ENCODE results near the gene HBA2.
"Not testable (repeated sequence)": the region's sequence is repeated elsewhere in the genome, so short reads cannot be mapped to it uniquely, and the experiment has no call there.

The HBA2 gene

GRCh38 chr16:203246-203645 is 30.6 kb downstream of the HBA2 start:
- Histone ChIP-seq H3K56ac (ENCODE audit: low read length) (no peak overlapping the region), H3K4me1 (ENCODE audit: control insufficient read depth, low read depth, low read length) (no peaks in the 10 kb centered on the region), H3K79me2 (ENCODE audit: control insufficient read depth, insufficient read depth, low read length) (peaks cover 2% of the 10 kb centered on the region), H2BK15ac (replicated peaks; ENCODE audit: low read depth) (no peak overlapping the region), H2BK5ac (ENCODE audit: low read length) (no peak overlapping the region), H4K5ac (ENCODE audit: low read length) (no peak overlapping the region), H3K27ac (ENCODE audit: low read depth, low read length) (no peak overlapping the region), H3K23ac (ENCODE audit: low read length) (no peak overlapping the region), H3K4me3 (ENCODE audit: low read length) (no peak overlapping the region), H3K4me2 (ENCODE audit: low read length) (no peak overlapping the region), H3K79me1 (ENCODE audit: low read length) (peaks cover 10% of the 10 kb centered on the region), H3K4ac (ENCODE audit: low read depth, low read length) (no peak overlapping the region), H4K8ac (ENCODE audit: low read depth, low read length) (no peak overlapping the region), H3K36me3 (ENCODE audit: control insufficient read depth, insufficient read depth, low read length) (peaks cover 28% of the 10 kb centered on the region), H3K27me3 (ENCODE audit: insufficient read depth, low read length, poor library complexity) (no peaks in the 10 kb centered on the region), H3K18ac (ENCODE audit: low read length) (no peak overlapping the region), H2BK120ac (ENCODE audit: low read depth, low read length) (no peak overlapping the region), H2AK5ac (ENCODE audit: low read length) (no peak overlapping the region), H3K9ac (ENCODE audit: low read length) (no peak overlapping the region)
- no peak for DNase-seq
- WGBS (ENCODE audit: extremely low coverage, insufficient coverage, low lambda C conversion rate), result no CpG with 5 or more reads among the region's 4 CpGs

GRCh38 chr16:204046-204445 is 31.4 kb downstream of the HBA2 start:
- no CpG with 5 or more reads among the region's 9 CpGs for WGBS (ENCODE audit: extremely low coverage, insufficient coverage, low lambda C conversion rate)
- not testable (repeated sequence) for H4K8ac ChIP-seq (ENCODE audit: low read depth, low read length); H3K9ac ChIP-seq (ENCODE audit: low read length); H3K23ac ChIP-seq (ENCODE audit: low read length); H2BK5ac ChIP-seq (ENCODE audit: low read length); H3K4ac ChIP-seq (ENCODE audit: low read depth, low read length); H2AK5ac ChIP-seq (ENCODE audit: low read length); H3K56ac ChIP-seq (ENCODE audit: low read length); H2BK15ac ChIP-seq (replicated peaks; ENCODE audit: low read depth); H3K18ac ChIP-seq (ENCODE audit: low read length); H3K4me3 ChIP-seq (ENCODE audit: low read length); H3K79me1 ChIP-seq (ENCODE audit: low read length); H3K4me2 ChIP-seq (ENCODE audit: low read length); H3K4me1 ChIP-seq (ENCODE audit: control insufficient read depth, low read depth, low read length); H3K27me3 ChIP-seq (ENCODE audit: insufficient read depth, low read length, poor library complexity); H3K79me2 ChIP-seq (ENCODE audit: control insufficient read depth, insufficient read depth, low read length); H2BK120ac ChIP-seq (ENCODE audit: low read depth, low read length); DNase-seq; H4K5ac ChIP-seq (ENCODE audit: low read length); H3K27ac ChIP-seq (ENCODE audit: low read depth, low read length)
- H3K36me3 ChIP-seq (ENCODE audit: control insufficient read depth, insufficient read depth, low read length), result peaks cover 24% of the 10 kb centered on the region

GRCh38 chr16:209359-209758 is 36.7 kb downstream of the HBA2 start:
- not testable (repeated sequence) for H3K9ac ChIP-seq (ENCODE audit: low read length); H3K4me3 ChIP-seq (ENCODE audit: low read length); H4K8ac ChIP-seq (ENCODE audit: low read depth, low read length); H3K4me1 ChIP-seq (ENCODE audit: control insufficient read depth, low read depth, low read length); H3K4me2 ChIP-seq (ENCODE audit: low read length); H3K23ac ChIP-seq (ENCODE audit: low read length); H3K27me3 ChIP-seq (ENCODE audit: insufficient read depth, low read length, poor library complexity); H2AK5ac ChIP-seq (ENCODE audit: low read length); H4K5ac ChIP-seq (ENCODE audit: low read length); H3K27ac ChIP-seq (ENCODE audit: low read depth, low read length); H2BK5ac ChIP-seq (ENCODE audit: low read length); H3K18ac ChIP-seq (ENCODE audit: low read length); H2BK15ac ChIP-seq (replicated peaks; ENCODE audit: low read depth); DNase-seq; H3K4ac ChIP-seq (ENCODE audit: low read depth, low read length); H3K56ac ChIP-seq (ENCODE audit: low read length); H2BK120ac ChIP-seq (ENCODE audit: low read depth, low read length)
- no CpG with 5 or more reads among the region's 4 CpGs for WGBS (ENCODE audit: extremely low coverage, insufficient coverage, low lambda C conversion rate)
- H3K79me2 ChIP-seq (ENCODE audit: control insufficient read depth, insufficient read depth, low read length), result peaks cover 25% of the 10 kb centered on the region
- peaks cover 18% of the 10 kb centered on the region for H3K36me3 ChIP-seq (ENCODE audit: control insufficient read depth, insufficient read depth, low read length)
- peaks cover 15% of the 10 kb centered on the region for H3K79me1 ChIP-seq (ENCODE audit: low read length)

GRCh38 chr16:211631-212180 is 39.0 kb downstream of the HBA2 start:
- H3K4me3 ChIP-seq (ENCODE audit: low read length), result not testable (repeated sequence)

GRCh38 chr16:212999-213398 is 40.3 kb downstream of the HBA2 start:
- H2BK120ac ChIP-seq (ENCODE audit: low read depth, low read length), result no peak overlapping the region
- no peak overlapping the region for H3K23ac ChIP-seq (ENCODE audit: low read length)
- H2BK15ac ChIP-seq (replicated peaks; ENCODE audit: low read depth), result no peak overlapping the region
- no peak overlapping the region for H3K4me3 ChIP-seq (ENCODE audit: low read length)
- H3K36me3 ChIP-seq (ENCODE audit: control insufficient read depth, insufficient read depth, low read length), result peaks cover 5% of the 10 kb centered on the region
- H2BK5ac ChIP-seq (ENCODE audit: low read length), result no peak overlapping the region
- no peaks in the 10 kb centered on the region for H3K4me1 ChIP-seq (ENCODE audit: control insufficient read depth, low read depth, low read length)
- H3K27ac ChIP-seq (ENCODE audit: low read depth, low read length), result no peak overlapping the region
- no peak overlapping the region for H2AK5ac ChIP-seq (ENCODE audit: low read length)
- no peak overlapping the region for H3K9ac ChIP-seq (ENCODE audit: low read length)
- H4K8ac ChIP-seq (ENCODE audit: low read depth, low read length), result no peak overlapping the region
- H3K79me1 ChIP-seq (ENCODE audit: low read length), result peaks cover 8% of the 10 kb centered on the region
- no peak overlapping the region for H3K56ac ChIP-seq (ENCODE audit: low read length)
- peaks cover 28% of the 10 kb centered on the region for H3K79me2 ChIP-seq (ENCODE audit: control insufficient read depth, insufficient read depth, low read length)
- WGBS (ENCODE audit: extremely low coverage, insufficient coverage, low lambda C conversion rate), result no CpG with 5 or more reads among the region's 3 CpGs
- no peak for DNase-seq
- H4K5ac ChIP-seq (ENCODE audit: low read length), result no peak overlapping the region
- H3K27me3 ChIP-seq (ENCODE audit: insufficient read depth, low read length, poor library complexity), result no peaks in the 10 kb centered on the region
- H3K4ac ChIP-seq (ENCODE audit: low read depth, low read length), result no peak overlapping the region
- no peak overlapping the region for H3K18ac ChIP-seq (ENCODE audit: low read length)
- H3K4me2 ChIP-seq (ENCODE audit: low read length), result no peak overlapping the region

More at GRCh38 chr16:211631-212180, 39.0 kb downstream of the HBA2 start:
- H3K9ac ChIP-seq (ENCODE audit: low read length); H2AK5ac ChIP-seq (ENCODE audit: low read length); H4K5ac ChIP-seq (ENCODE audit: low read length); H3K27me3 ChIP-seq (ENCODE audit: insufficient read depth, low read length, poor library complexity); H3K36me3 ChIP-seq (ENCODE audit: control insufficient read depth, insufficient read depth, low read length); H2BK120ac ChIP-seq (ENCODE audit: low read depth, low read length); H3K4ac ChIP-seq (ENCODE audit: low read depth, low read length); H3K4me1 ChIP-seq (ENCODE audit: control insufficient read depth, low read depth, low read length); H3K56ac ChIP-seq (ENCODE audit: low read length); H3K79me1 ChIP-seq (ENCODE audit: low read length); H3K27ac ChIP-seq (ENCODE audit: low read depth, low read length); H3K18ac ChIP-seq (ENCODE audit: low read length); H3K23ac ChIP-seq (ENCODE audit: low read length); H2BK5ac ChIP-seq (ENCODE audit: low read length); H3K4me2 ChIP-seq (ENCODE audit: low read length); DNase-seq; H2BK15ac ChIP-seq (replicated peaks; ENCODE audit: low read depth); H4K8ac ChIP-seq (ENCODE audit: low read depth, low read length): not testable (repeated sequence)
- no CpG with 5 or more reads among the region's 14 CpGs for whole genome bisulfite sequencing (ENCODE audit: extremely low coverage, insufficient coverage, low lambda C conversion rate)
- peaks cover 27% of the 10 kb centered on the region for H3K79me2 ChIP-seq (ENCODE audit: control insufficient read depth, insufficient read depth, low read length)

- no peak overlapping the region for H2BK15ac ChIP-seq (replicated peaks; ENCODE audit: low read depth)
- H4K8ac ChIP-seq (ENCODE audit: low read depth, low read length), result no peak overlapping the region
- no peak overlapping the region for H3K4ac ChIP-seq (ENCODE audit: low read depth, low read length)
- no peak overlapping the region for H2BK120ac ChIP-seq (ENCODE audit: low read depth, low read length)
- H3K4me3 ChIP-seq (ENCODE audit: low read length), result no peak overlapping the region
- no peaks in the 10 kb centered on the region for H3K27me3 ChIP-seq (ENCODE audit: insufficient read depth, low read length, poor library complexity)
- WGBS (ENCODE audit: extremely low coverage, insufficient coverage, low lambda C conversion rate), result no CpG with 5 or more reads among the region's 4 CpGs
- H3K79me2 ChIP-seq (ENCODE audit: control insufficient read depth, insufficient read depth, low read length), result peaks cover 35% of the 10 kb centered on the region
- no peak overlapping the region for H4K5ac ChIP-seq (ENCODE audit: low read length)
- H3K36me3 ChIP-seq (ENCODE audit: control insufficient read depth, insufficient read depth, low read length), result peaks cover 7% of the 10 kb centered on the region
- no peak overlapping the region for H2AK5ac ChIP-seq (ENCODE audit: low read length)
- no peaks in the 10 kb centered on the region for H3K4me1 ChIP-seq (ENCODE audit: control insufficient read depth, low read depth, low read length)
- no peak overlapping the region for H3K27ac ChIP-seq (ENCODE audit: low read depth, low read length)
- no peak overlapping the region for H3K9ac ChIP-seq (ENCODE audit: low read length)
- H3K79me1 ChIP-seq (ENCODE audit: low read length), result peaks cover 3% of the 10 kb centered on the region
- no peak overlapping the region for H3K56ac ChIP-seq (ENCODE audit: low read length)
- H2BK5ac ChIP-seq (ENCODE audit: low read length), result no peak overlapping the region
- H3K23ac ChIP-seq (ENCODE audit: low read length), result no peak overlapping the region
- no peak overlapping the region for H3K18ac ChIP-seq (ENCODE audit: low read length)
- no peak for DNase-seq
- H3K4me2 ChIP-seq (ENCODE audit: low read length), result no peak overlapping the region
Observed at GRCh38 chr16:220021-220420, 47.3 kb downstream of the HBA2 start.
